HL-60/S4 treated with phorbol 12-myristate 13-acetate at 8.2 ng/mL for 4 days and 3 days (cell line): ENCODE measurements around the gene KRT35.

Experiments
- in situ Hi-C: fragments of 300-500 bp; cut with MboI; formaldehyde crosslinking; loops from 2 replicates; pipeline ENCODE4 v1.15.0; 2022; ENCODE audit warnings: low sequenced_read_pairs

The KRT35 gene

GRCh38 chr17:41490000-41490990 lies 9.3 kb upstream of the KRT35 start:
- in situ Hi-C loops = no loop called here

GRCh38 chr17:41489531-41489930 lies 8.6 kb upstream of the KRT35 start, which contains the start of gene KRT36:
KRT36 (minus strand) TSS chr17:41489910; CDS start chr17:41489864, 46 bp downstream.
- in situ Hi-C loops = no loop called here

- in situ Hi-C loops = no loop called here
These were observed 6.0 kb upstream of the KRT35 start for GRCh38 chr17:41486809-41487530.

GRCh38 chr17:41486316-41486715 lies 5.4 kb upstream of the KRT35 start:
- in situ Hi-C loops = no loop called here

GRCh38 chr17:41484920-41485904 lies 4.3 kb upstream of the KRT35 start:
- in situ Hi-C loops = no loop called here

- in situ Hi-C loops = no loop called here
These were observed 3.3 kb upstream of the KRT35 start for GRCh38 chr17:41483991-41484826.

- in situ Hi-C loops = no loop called here
These were observed 2.6 kb upstream of the KRT35 start for GRCh38 chr17:41483531-41483930.

GRCh38 chr17:41480581-41480980 lies 370 bp downstream of the KRT35 start:
- in situ Hi-C loops = no loop called here

GRCh38 chr17:41480136-41480535 lies 815 bp downstream of the KRT35 start:
- in situ Hi-C loops = no loop called here

GRCh38 chr17:41478237-41478636 lies 2.7 kb downstream of the KRT35 start:
- in situ Hi-C loops = no loop called here

- in situ Hi-C loops = no loop called here
These were observed 3.8 kb downstream of the KRT35 start for GRCh38 chr17:41476866-41477815.

GRCh38 chr17:41475421-41475820 lies 5.5 kb downstream of the KRT35 start:
- in situ Hi-C loops = no loop called here

GRCh38 chr17:41474863-41475262 lies 6.1 kb downstream of the KRT35 start:
- in situ Hi-C loops = no loop called here

- in situ Hi-C loops = no loop called here
These were observed 12.6 kb downstream of the KRT35 start for GRCh38 chr17:41468346-41468745.

- in situ Hi-C loops = no loop called here
These were observed 13.4 kb downstream of the KRT35 start for GRCh38 chr17:41467561-41467960.

GRCh38 chr17:41466988-41467387 lies 14.0 kb downstream of the KRT35 start, which contains the start of gene KRT32:
KRT32 (minus strand) TSS chr17:41467386; CDS start chr17:41467325, 61 bp downstream.
- in situ Hi-C loops = no loop called here

GRCh38 chr17:41464682-41465081 lies 16.3 kb downstream of the KRT35 start:
- in situ Hi-C loops = no loop called here

- in situ Hi-C loops = no loop called here
These were observed 16.8 kb downstream of the KRT35 start for GRCh38 chr17:41464173-41464572.
